Measurements from ENCODE around the gene TRIM21. TPM values are rescaled to one million over a fixed set of nuclear protein-coding genes. Genes with fewer than 3 reads are reported as not detected.
"Not testable (repeated sequence)": the region's sequence is repeated elsewhere in the genome, so short reads cannot be mapped to it uniquely, and the experiment has no call there.

The TRIM21 gene
- total RNA-seq, 2 donors from 2014 or later = 23.1 to 25.8 TPM

DNA sequence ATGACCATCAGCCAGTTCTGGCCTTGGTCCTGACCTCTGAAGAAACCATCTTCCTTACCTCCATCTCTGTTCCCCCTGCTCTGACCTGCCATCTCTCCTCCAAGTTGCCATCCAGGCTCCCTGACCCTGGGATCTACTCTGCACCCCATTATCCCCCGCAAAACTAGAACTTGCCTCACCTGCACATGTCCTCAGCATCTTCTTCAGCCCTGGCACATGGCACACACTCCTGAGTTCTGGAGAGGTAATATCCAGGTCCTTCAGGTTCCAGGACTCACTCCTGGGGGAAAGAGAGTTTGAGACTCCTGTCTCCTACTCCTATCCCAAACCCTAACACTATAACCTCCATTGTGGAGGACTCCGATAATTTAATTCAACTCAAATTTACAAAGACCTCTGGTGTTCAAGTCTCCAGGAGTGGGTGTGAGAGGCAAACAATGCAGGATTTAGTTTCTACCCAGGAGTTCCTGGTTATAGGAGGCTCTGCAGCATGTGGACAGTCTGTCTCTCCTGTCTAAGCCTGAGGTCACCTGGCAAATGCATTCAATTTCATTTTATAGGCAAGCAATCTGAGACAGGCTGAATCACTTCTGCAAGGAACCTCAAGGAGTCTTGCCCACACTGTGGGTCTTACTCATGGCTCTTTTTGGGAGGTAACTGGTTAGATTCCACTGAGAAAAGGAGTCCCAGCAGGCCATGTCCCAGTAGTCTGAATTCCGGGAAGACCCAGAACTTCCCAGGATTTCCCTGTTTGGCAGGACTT is 7.3 kb downstream of the TRIM21 start:
- no peaks in the 10 kb centered on the region for H3K9me3 ChIP-seq
- intact Hi-C loops (cut with DNase I) = loop anchor here (10.0 kb wide), 1 partner anchor 201 kb away; no protein-coding TSS in a partner anchor
- DNase-seq = no peak
- H3K9ac ChIP-seq (ENCODE audit: low read depth in 2 of 2, low read length in 2 of 2) = no peak overlapping the region
- H3K27ac ChIP-seq = no peak overlapping the region
- no peak overlapping the region for H3K4me3 ChIP-seq
- no peaks in the 10 kb centered on the region for H3K4me1 ChIP-seq
- peaks cover 10% of the 10 kb centered on the region for H3K36me3 ChIP-seq
- H3K27me3 ChIP-seq = no peaks in the 10 kb centered on the region
- TF ChIP-seq, protein P1, sequence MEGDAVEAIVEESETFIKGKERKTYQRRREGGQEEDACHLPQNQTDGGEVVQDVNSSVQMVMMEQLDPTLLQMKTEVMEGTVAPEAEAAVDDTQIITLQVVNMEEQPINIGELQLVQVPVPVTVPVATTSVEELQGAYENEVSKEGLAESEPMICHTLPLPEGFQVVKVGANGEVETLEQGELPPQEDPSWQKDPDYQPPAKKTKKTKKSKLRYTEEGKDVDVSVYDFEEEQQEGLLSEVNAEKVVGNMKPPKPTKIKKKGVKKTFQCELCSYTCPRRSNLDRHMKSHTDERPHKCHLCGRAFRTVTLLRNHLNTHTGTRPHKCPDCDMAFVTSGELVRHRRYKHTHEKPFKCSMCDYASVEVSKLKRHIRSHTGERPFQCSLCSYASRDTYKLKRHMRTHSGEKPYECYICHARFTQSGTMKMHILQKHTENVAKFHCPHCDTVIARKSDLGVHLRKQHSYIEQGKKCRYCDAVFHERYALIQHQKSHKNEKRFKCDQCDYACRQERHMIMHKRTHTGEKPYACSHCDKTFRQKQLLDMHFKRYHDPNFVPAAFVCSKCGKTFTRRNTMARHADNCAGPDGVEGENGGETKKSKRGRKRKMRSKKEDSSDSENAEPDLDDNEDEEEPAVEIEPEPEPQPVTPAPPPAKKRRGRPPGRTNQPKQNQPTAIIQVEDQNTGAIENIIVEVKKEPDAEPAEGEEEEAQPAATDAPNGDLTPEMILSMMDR (IDR thresholded peaks at IDR 0.05) = no peak

DNA sequence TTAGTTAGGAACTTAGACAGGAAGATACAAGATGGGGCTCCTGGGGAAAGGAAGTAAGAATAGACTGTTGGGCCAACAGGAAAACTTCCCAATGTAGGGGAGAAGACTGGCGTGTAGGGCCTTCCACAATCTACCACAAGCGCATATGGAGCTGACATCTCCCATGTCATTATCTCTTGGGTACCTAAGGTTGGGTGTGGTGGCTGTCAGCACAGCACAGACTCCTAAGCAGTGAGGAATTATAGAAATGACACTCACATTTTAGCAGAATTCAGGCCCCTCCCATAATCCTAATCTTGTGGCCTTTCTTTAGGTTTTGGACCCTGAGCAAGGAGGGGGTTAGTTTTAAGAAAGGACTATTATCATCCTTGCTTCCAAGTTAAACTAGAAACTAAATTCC is 11.6 kb downstream of the TRIM21 start:
- Histone ChIP-seq H3K27me3 (no peaks in the 10 kb centered on the region), H3K27ac (no peak overlapping the region), H3K4me3 (no peak overlapping the region), H3K4me1 (no peaks in the 10 kb centered on the region), H3K36me3 (peaks cover 4% of the 10 kb centered on the region), H3K9me3 (no peaks in the 10 kb centered on the region), H3K9ac (ENCODE audit: low read depth in 2 of 2, low read length in 2 of 2) (no peak overlapping the region)
- DNase-seq = no peak
- intact Hi-C loops (cut with DNase I) = loop anchor here (10.0 kb wide), 1 partner anchor 197 kb away; no protein-coding TSS in a partner anchor
- TF ChIP-seq, protein P1 (IDR thresholded peaks at IDR 0.05) = no peak

DNA sequence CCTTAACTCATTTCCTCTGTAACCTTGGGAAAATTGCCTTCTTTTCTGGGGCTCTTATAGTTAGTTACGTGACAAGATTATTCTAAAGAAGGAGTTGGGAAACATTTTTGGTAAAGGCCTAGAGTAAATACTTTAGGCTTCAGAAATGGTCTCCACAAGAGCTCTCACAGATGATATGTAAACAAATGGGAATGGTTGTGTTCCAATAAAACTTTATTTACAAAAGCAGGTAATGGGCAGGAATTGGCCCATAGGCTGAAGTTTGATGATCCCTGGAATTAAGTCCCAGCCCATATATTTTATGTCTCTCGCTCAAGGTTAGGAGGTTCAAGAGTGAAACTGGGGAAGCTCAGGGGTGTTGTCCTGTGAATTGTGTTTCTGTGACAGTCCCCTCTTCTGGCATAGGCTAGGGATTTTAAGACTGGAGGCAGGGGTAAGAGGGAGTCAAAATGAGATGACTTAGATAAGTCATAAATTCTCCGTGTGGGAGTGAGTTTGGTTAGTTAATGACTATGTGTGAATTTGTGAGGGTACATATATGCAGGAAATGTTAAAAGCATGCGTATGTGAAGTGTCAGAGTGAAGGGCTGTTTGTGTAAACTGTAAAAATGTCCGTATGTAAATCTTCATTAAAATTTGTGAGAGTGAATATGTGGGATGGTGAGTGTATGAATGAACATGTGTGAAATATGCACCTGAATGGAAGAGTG is 17.9 kb downstream of the TRIM21 start:
- H3K4me3 ChIP-seq = no peak overlapping the region
- H3K27ac ChIP-seq = no peak overlapping the region
- no peaks in the 10 kb centered on the region for H3K27me3 ChIP-seq
- no peak overlapping the region for H3K9ac ChIP-seq (ENCODE audit: low read depth in 2 of 2, low read length in 2 of 2)
- intact Hi-C loops (cut with DNase I) = no loop called here
- no peaks in the 10 kb centered on the region for H3K36me3 ChIP-seq
- TF ChIP-seq, protein P1 (IDR thresholded peaks at IDR 0.05) = no peak
- DNase-seq = no peak
- H3K4me1 ChIP-seq = no peaks in the 10 kb centered on the region
- no peaks in the 10 kb centered on the region for H3K9me3 ChIP-seq

DNA sequence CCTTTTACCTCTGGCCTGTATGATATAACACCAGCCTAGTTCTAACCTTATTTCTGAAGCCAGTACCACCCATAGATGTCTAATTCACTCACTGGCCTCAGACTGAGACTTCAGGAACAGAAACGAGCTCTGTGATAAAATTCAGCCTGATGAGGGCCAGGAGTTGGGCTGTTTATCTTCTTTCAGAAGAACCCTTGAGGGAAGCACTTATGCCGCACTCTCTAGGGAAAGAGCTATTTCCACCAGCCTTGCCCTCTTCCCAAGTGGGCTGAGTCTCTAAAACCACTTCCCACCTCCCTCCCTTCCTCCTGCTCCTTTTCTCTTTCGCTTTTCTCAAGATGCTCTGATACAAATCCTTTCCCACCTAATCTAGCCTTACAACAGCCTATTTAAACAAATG is 23.3 kb downstream of the TRIM21 start:
- intact Hi-C loops (cut with DNase I) = no loop called here
- Histone ChIP-seq H3K4me3 (no peak overlapping the region), H3K27me3 (no peaks in the 10 kb centered on the region), H3K4me1 (no peaks in the 10 kb centered on the region), H3K9me3 (no peaks in the 10 kb centered on the region), H3K36me3 (no peaks in the 10 kb centered on the region), H3K27ac (no peak overlapping the region), H3K9ac (ENCODE audit: low read depth in 2 of 2, low read length in 2 of 2) (no peak overlapping the region)
- TF ChIP-seq, protein P1 (IDR thresholded peaks at IDR 0.05) = no peak
- DNase-seq = no peak

DNA sequence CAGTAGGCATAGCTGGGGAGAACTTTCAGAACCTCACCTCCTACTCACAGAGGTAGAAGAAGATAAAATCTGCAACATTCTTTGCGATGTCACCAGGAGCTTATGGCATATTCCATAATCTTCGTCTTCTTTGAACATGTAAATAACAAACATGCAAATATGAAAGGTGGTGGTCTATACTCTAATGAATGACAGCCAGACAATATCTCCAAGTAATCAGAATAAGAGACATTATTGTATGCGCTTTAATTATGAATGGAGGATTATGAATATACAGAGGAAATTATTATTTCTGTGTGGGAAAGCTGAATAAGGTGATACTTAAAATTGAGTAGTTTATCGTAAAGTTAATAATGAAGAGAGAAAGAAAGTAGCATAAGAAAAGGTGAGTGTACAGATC is 25.2 kb downstream of the TRIM21 start, which contains the start of gene OR52B4:
Gene OR52B4 (minus strand): TSS at position 101 of the 400 bp plus-strand sequence. CDS start 91 bp downstream, at position 10.
- Histone ChIP-seq H3K27me3 (no peaks in the 10 kb centered on the region), H3K27ac (no peak within 1 kb of the TSS), H3K4me3 (no peak within 1 kb of the TSS), H3K9me3 (no peaks in the 10 kb centered on the region), H3K36me3 (no peaks in the 10 kb centered on the region), H3K4me1 (no peaks in the 10 kb centered on the region), H3K9ac (ENCODE audit: low read depth in 2 of 2, low read length in 2 of 2) (no peak within 1 kb of the TSS)
- intact Hi-C loops (cut with DNase I) = no loop called here
- no peak for DNase-seq
- TF ChIP-seq, protein P1 (IDR thresholded peaks at IDR 0.05) = no peak

DNA sequence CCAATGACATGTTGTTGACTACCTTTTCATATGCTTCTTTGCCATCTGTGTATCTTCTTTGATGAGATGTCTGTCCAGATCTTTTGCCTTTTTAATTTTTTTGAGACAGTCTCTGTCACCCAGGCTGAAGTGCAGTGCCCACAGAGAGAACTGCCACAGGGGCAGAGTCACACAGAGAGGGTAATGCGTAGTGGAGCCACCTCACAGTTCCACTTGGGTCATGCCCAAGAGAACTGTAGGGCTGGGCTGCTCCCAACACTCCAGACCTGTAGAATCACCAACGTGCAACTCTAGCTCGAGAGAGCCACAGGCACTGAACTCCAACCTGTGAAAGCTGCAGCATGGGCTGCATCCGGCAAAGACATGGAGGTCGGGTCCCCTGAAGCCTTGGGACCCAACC is 45.4 kb downstream of the TRIM21 start:
- H3K9ac ChIP-seq (ENCODE audit: low read depth in 2 of 2, low read length in 2 of 2); H3K27ac ChIP-seq; intact Hi-C loops (cut with DNase I); H3K9me3 ChIP-seq; H3K4me1 ChIP-seq; H3K27me3 ChIP-seq; DNase-seq; H3K36me3 ChIP-seq; H3K4me3 ChIP-seq: not testable (repeated sequence)

DNA sequence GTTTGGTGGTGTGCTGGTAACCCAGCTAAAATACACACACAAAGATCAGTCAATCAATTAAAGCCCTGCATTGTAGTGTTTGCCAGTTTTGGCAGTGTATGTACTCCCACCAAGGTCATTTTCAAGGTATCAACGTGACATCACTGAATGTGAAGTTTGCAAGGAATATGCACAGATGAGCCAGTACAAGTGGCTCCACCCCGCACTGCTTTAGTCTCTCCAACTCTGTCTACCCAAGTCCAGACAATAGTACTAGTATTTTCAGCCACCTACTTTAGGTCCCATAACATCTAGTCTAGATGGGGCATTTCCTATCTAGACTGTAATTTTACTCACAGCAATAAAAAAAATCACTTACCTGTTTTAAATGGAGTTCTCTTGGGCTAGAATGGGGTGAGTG is 48.1 kb downstream of the TRIM21 start:
- H3K4me1 ChIP-seq; H3K27ac ChIP-seq; H3K9me3 ChIP-seq; H3K4me3 ChIP-seq; H3K9ac ChIP-seq (ENCODE audit: low read depth in 2 of 2, low read length in 2 of 2); intact Hi-C loops (cut with DNase I); DNase-seq; H3K27me3 ChIP-seq; H3K36me3 ChIP-seq: not testable (repeated sequence)

Data from colonic mucosa (tissue), 4 donors.